ENCODE results near the gene S1PR1.
"Not testable (repeated sequence)": the region's sequence is repeated elsewhere in the genome, so short reads cannot be mapped to it uniquely, and the experiment has no call there.

Gene S1PR1

GRCh38 chr1:101207891-101208290 lies 28.9 kb upstream of the S1PR1 start:
- no peak overlapping the region for H3K4me3 ChIP-seq (ENCODE audit: low read depth, low read length)
- TF ChIP-seq CTCF (IDR thresholded peaks at IDR 0.05; ENCODE audit: borderline replicate concordance, insufficient read depth, low read depth, low read length) = no peak

- no peak overlapping the region for H3K4me3 ChIP-seq (ENCODE audit: low read depth, low read length)
- TF ChIP-seq CTCF (IDR thresholded peaks at IDR 0.05; ENCODE audit: borderline replicate concordance, insufficient read depth, low read depth, low read length) = no peak
Observed at GRCh38 chr1:101215363-101216011, 21.3 kb upstream of the S1PR1 start.

- H3K4me3 ChIP-seq (ENCODE audit: low read depth, low read length) = no peak overlapping the region
- no peak for TF ChIP-seq CTCF (IDR thresholded peaks at IDR 0.05; ENCODE audit: borderline replicate concordance, insufficient read depth, low read depth, low read length)
Observed at GRCh38 chr1:101216623-101217022, 20.2 kb upstream of the S1PR1 start.

GRCh38 chr1:101217148-101217547 lies 19.7 kb upstream of the S1PR1 start:
- TF ChIP-seq CTCF (IDR thresholded peaks at IDR 0.05; ENCODE audit: borderline replicate concordance, insufficient read depth, low read depth, low read length) = no peak
- H3K4me3 ChIP-seq (ENCODE audit: low read depth, low read length) = no peak overlapping the region

- not testable (repeated sequence) for H3K4me3 ChIP-seq (ENCODE audit: low read depth, low read length)
Observed at GRCh38 chr1:101218968-101219367, 17.9 kb upstream of the S1PR1 start.

GRCh38 chr1:101219924-101220870 lies 16.6 kb upstream of the S1PR1 start:
- TF ChIP-seq CTCF (IDR thresholded peaks at IDR 0.05; ENCODE audit: borderline replicate concordance, insufficient read depth, low read depth, low read length) = no peak
- H3K4me3 ChIP-seq (ENCODE audit: low read depth, low read length) = no peak overlapping the region

GRCh38 chr1:101220906-101221305 lies 15.9 kb upstream of the S1PR1 start:
- no peak for TF ChIP-seq CTCF (IDR thresholded peaks at IDR 0.05; ENCODE audit: borderline replicate concordance, insufficient read depth, low read depth, low read length)

More at GRCh38 chr1:101220906-101221305, 15.9 kb upstream of the S1PR1 start:
- H3K4me3 ChIP-seq (ENCODE audit: low read depth, low read length) = no peak overlapping the region
